BJ (cell line): ENCODE measurements around the gene GEMIN7. TPM values are rescaled to one million over a fixed set of nuclear protein-coding genes. Genes with fewer than 3 reads are reported as not detected.

Source experiments
- CTCF ChIA-PET: fragments of 350-600 bp; formaldehyde crosslinking; extraction: SDS; loops from one replicate; lab custom pipeline; 2021; ENCODE audit warnings: antibody characterized with exemption, inconsistent platforms; lab: Yijun Ruan, JAX
- POLR2A ChIA-PET: fragments of 300-600 bp; sonication (Branson Sonifier 250); formaldehyde crosslinking; extraction: SDS; loops from one replicate; lab custom pipeline; 2021; ENCODE audit warnings: antibody characterized with exemption; lab: Charles Lee
- DNase-seq: peaks from one replicate; pipeline ENCODE4 v3.0.0-alpha.2; 2011; ENCODE audit warnings: low read depth
- H3K27me3 ChIP-seq: 2 replicates; pipeline ENCODE4 v1.6.0; 2011; ENCODE audit warnings: low read length; ENCODE audit not compliant: control insufficient read depth, insufficient read depth
- H3K36me3 ChIP-seq: 2 replicates; pipeline ENCODE4 v1.5.1; 2011; ENCODE audit warnings: low read length; ENCODE audit not compliant: control insufficient read depth, insufficient read depth
- H3K4me3 ChIP-seq: 2 replicates; pipeline ENCODE4 v1.5.1; 2011; ENCODE audit warnings: low read depth, mild to moderate bottlenecking, control low read depth, low read length
- CTCF ChIP-seq: IDR thresholded peaks from 2 replicates; pipeline ENCODE4 v1.5.1; 2011; ENCODE audit warnings: low read depth, mild to moderate bottlenecking, control low read depth, inconsistent platforms, low read length, moderate library complexity; ENCODE audit not compliant: insufficient read depth
- polyA plus RNA-seq: library from polyadenylated mRNA; depleted of rRNA; stranded (reverse); fragments of >200 nt; gene quantifications from 2 replicates; pipeline ENCODE4 v1.2.3, GENCODE V29; 2011

The GEMIN7 gene
- polyA plus RNA-seq, 1 experiment, result 25.0 TPM

GRCh38 chr19:45061965-45062364 lies 17.1 kb upstream of the GEMIN7 start:
- H3K36me3 ChIP-seq, result peaks cover 52% of the 10 kb centered on the region
- ChIA-PET POLR2A (no interaction called here), CTCF (interaction anchor here (1.1 to 2.2 kb wide), 2 partner anchors 12 to 158 kb away, joined by 3 to 9 read pairs; no protein-coding TSS in a partner anchor)
- DNase-seq, result no peak
- no peak for TF ChIP-seq CTCF
- no peaks in the 10 kb centered on the region for H3K27me3 ChIP-seq
- no peak overlapping the region for H3K4me3 ChIP-seq

- Histone ChIP-seq H3K4me3 (no peak overlapping the region), H3K27me3 (no peaks in the 10 kb centered on the region), H3K36me3 (peaks cover 50% of the 10 kb centered on the region)
- no peak for DNase-seq
- no peak for TF ChIP-seq CTCF
- ChIA-PET CTCF (no interaction called here), POLR2A (no interaction called here)
These were observed 14.9 kb upstream of the GEMIN7 start for GRCh38 chr19:45063851-45064801.

- Histone ChIP-seq H3K4me3 (no peak overlapping the region), H3K27me3 (no peaks in the 10 kb centered on the region), H3K36me3 (peaks cover 37% of the 10 kb centered on the region)
- ChIA-PET CTCF (no interaction called here), POLR2A (no interaction called here)
- no peak for DNase-seq
- TF ChIP-seq CTCF, result no peak
These were observed 12.0 kb upstream of the GEMIN7 start for GRCh38 chr19:45066921-45067661.

- peaks cover 38% of the 10 kb centered on the region for H3K36me3 ChIP-seq
- ChIA-PET POLR2A (no interaction called here), CTCF (interaction anchor here (2.5 kb wide), 1 partner anchor 9 kb away, joined by 19 read pairs; no protein-coding TSS in a partner anchor)
- H3K4me3 ChIP-seq, result no peak overlapping the region
- no peak for DNase-seq
- TF ChIP-seq CTCF, result no peak
- no peaks in the 10 kb centered on the region for H3K27me3 ChIP-seq
These were observed 11.0 kb upstream of the GEMIN7 start for GRCh38 chr19:45068041-45068440.

GRCh38 chr19:45069056-45069455 lies 10.0 kb upstream of the GEMIN7 start:
- DNase-seq, result no peak
- H3K27me3 ChIP-seq, result no peaks in the 10 kb centered on the region
- CTCF ChIA-PET, result interaction anchor here (2.5 kb wide), 1 partner anchor 10 kb away, joined by 19 read pairs; no protein-coding TSS in a partner anchor
- no peak overlapping the region for H3K4me3 ChIP-seq
- no peak for TF ChIP-seq CTCF
- POLR2A ChIA-PET, result no interaction called here
- peaks cover 34% of the 10 kb centered on the region for H3K36me3 ChIP-seq
